ENCODE data around the gene CPNE2.

DNA sequence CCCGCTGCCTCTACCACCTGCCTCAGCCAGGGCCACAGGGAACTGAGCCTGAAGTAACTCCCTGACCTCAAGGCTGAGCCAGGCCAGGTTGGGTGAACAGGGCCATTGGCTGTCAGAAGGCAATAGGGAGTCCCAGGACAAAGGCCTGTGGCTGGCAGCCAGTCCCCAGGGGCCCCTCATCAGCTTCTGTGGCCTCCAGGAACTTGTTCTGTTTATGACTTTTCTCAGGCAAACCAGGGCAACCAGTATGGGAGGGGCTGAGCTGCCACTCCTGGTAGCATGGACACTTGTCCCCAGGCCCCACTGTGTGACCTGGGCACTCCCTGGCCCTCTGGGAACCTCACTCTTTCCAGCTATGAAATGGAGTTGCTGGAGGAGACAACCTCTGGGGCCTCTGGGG, 40.1 kb downstream of the CPNE2 start:
- TF ChIP-seq POLR2A (IDR thresholded peaks at IDR 0.05; ENCODE audit: low read depth) = no peak
- no peak for TF ChIP-seq POLR2AphosphoS5 (IDR thresholded peaks at IDR 0.05)
- TF ChIP-seq, protein P1, sequence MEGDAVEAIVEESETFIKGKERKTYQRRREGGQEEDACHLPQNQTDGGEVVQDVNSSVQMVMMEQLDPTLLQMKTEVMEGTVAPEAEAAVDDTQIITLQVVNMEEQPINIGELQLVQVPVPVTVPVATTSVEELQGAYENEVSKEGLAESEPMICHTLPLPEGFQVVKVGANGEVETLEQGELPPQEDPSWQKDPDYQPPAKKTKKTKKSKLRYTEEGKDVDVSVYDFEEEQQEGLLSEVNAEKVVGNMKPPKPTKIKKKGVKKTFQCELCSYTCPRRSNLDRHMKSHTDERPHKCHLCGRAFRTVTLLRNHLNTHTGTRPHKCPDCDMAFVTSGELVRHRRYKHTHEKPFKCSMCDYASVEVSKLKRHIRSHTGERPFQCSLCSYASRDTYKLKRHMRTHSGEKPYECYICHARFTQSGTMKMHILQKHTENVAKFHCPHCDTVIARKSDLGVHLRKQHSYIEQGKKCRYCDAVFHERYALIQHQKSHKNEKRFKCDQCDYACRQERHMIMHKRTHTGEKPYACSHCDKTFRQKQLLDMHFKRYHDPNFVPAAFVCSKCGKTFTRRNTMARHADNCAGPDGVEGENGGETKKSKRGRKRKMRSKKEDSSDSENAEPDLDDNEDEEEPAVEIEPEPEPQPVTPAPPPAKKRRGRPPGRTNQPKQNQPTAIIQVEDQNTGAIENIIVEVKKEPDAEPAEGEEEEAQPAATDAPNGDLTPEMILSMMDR (IDR thresholded peaks at IDR 0.05) = no peak
